ENCODE data around the gene MORN4.
A peak's percentile ranks its signal among the peaks of the same experiment; 100 is the strongest.

Gene MORN4

DNA sequence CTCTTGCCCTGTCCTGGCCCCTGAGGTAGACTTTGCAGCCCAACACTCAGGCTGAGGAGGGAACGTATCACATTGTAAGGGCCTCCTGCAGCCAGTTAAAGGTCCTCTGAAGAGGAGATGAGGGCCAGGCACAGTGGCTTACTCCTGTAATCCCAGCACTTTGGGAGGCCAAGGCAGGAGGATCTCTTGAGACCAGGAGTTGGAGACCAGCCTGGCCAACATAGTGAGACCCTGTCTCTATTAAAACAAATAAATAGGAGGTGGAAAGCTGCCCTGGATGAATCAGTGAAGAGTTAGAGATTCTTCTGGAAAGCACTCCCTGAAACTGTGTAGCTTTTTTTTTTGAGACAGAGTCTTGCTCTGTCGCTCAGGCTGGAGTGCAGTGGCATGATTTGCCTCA lies 46.1 kb downstream of the MORN4 start:
- no peak overlapping the region for H3K27ac ChIP-seq
- TF ChIP-seq, protein P1, sequence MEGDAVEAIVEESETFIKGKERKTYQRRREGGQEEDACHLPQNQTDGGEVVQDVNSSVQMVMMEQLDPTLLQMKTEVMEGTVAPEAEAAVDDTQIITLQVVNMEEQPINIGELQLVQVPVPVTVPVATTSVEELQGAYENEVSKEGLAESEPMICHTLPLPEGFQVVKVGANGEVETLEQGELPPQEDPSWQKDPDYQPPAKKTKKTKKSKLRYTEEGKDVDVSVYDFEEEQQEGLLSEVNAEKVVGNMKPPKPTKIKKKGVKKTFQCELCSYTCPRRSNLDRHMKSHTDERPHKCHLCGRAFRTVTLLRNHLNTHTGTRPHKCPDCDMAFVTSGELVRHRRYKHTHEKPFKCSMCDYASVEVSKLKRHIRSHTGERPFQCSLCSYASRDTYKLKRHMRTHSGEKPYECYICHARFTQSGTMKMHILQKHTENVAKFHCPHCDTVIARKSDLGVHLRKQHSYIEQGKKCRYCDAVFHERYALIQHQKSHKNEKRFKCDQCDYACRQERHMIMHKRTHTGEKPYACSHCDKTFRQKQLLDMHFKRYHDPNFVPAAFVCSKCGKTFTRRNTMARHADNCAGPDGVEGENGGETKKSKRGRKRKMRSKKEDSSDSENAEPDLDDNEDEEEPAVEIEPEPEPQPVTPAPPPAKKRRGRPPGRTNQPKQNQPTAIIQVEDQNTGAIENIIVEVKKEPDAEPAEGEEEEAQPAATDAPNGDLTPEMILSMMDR (conservative IDR thresholded peaks at IDR 0.05), result no peak

DNA sequence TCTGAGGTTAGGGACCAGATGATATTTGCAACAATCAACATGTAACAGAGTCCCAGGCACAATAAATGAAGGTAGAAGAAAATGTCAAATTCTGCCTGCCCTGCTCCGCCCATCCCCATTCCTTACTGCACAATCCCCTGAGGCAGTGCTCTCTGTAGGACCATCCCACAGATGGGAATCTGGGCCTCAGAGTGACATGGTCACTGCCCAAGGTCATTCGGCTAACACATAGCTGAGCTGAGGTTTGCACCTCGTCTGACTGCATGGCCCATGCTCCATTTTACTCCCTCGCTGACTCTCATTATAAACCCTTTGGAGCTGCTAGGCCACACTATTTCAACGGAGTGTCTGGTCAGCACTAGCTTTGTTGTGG lies 47.9 kb downstream of the MORN4 start:
- no peak overlapping the region for H3K27ac ChIP-seq
- TF ChIP-seq, protein P1 (conservative IDR thresholded peaks at IDR 0.05), result no peak
- TF ChIP-seq ZFX (IDR thresholded peaks at IDR 0.05), result no peak

- H3K27ac ChIP-seq, result peak overlapping the region; percentile 59
- TF ChIP-seq, protein P1 (conservative IDR thresholded peaks at IDR 0.05), result no peak
- TF ChIP-seq ZFX (IDR thresholded peaks at IDR 0.05), result no peak; the same call in 1 of the 2 replicates
Measured at GRCh38 chr10:97584798-97585438, 48.4 kb downstream of the MORN4 start.

GRCh38 chr10:97584060-97584797 lies 49.1 kb downstream of the MORN4 start, which contains the start of gene HOGA1:
TSS of gene HOGA1 (plus strand) at chr10:97584389. CDS start at chr10:97584704, 315 bp downstream.
- H3K27ac ChIP-seq, result peak within 1 kb of the TSS; percentile 59
- TF ChIP-seq ZFX (IDR thresholded peaks at IDR 0.05), result peak; percentile 20; the same call in 1 of the 2 replicates
- TF ChIP-seq, protein P1 (conservative IDR thresholded peaks at IDR 0.05), result no peak

- TF ChIP-seq, protein P1 (conservative IDR thresholded peaks at IDR 0.05), result no peak
- TF ChIP-seq ZFX (IDR thresholded peaks at IDR 0.05), result no peak
- peak overlapping the region; percentile 59 for H3K27ac ChIP-seq
Measured at GRCh38 chr10:97583476-97583875, 49.8 kb downstream of the MORN4 start.

- TF ChIP-seq, protein P1 (conservative IDR thresholded peaks at IDR 0.05), result no peak
- TF ChIP-seq ZFX (IDR thresholded peaks at IDR 0.05), result no peak
- no peak overlapping the region for H3K27ac ChIP-seq
Measured at GRCh38 chr10:97582169-97582568, 51.1 kb downstream of the MORN4 start.

All from C4-2B (cell line).